Testis (tissue), 2 donors: ENCODE measurements around the gene SLC16A3.

Experiments used
- CTCF ChIP-seq, 3 experiments: fragments of 450-650 bp in 2 of 3; fragments of 200-600 bp in 1 of 3; sonication (generic) in 1 of 3; IDR thresholded peaks; one replicate each; pipeline ENCODE4 v1.5.1; 2016 to 2019; ENCODE audit warnings: antibody characterized with exemption in 3 of 3, mild to moderate bottlenecking in 2 of 3, moderate library complexity in 1 of 3
- POLR2A ChIP-seq: fragments of 450-650 bp; IDR thresholded peaks from one replicate; pipeline ENCODE4 v1.6.1; 2017; ENCODE audit warnings: antibody characterized with exemption, mild to moderate bottlenecking, moderate library complexity

- TF ChIP-seq CTCF (IDR thresholded peaks at IDR 0.05) (no peak), POLR2A (no peak)
Measured at GRCh38 chr17:82229698-82230608, 1.1 kb downstream of the SLC16A3 start.
